Raji (cell line): ENCODE data around the gene CGA.

Experiments used
- POLR2A ChIP-seq: IDR thresholded peaks from 2 replicates; pipeline ENCODE4 v1.6.1; 2011; ENCODE audit warnings: low read depth, low read length, control low read depth; ENCODE audit not compliant: insufficient read depth

Gene CGA

GRCh38 chr6:87054143-87054833 lies 40.6 kb downstream of the CGA start:
- no peak for TF ChIP-seq POLR2A

GRCh38 chr6:87053312-87053711 lies 41.6 kb downstream of the CGA start:
- TF ChIP-seq POLR2A: no peak

GRCh38 chr6:87049779-87050178 lies 45.1 kb downstream of the CGA start:
- no peak for TF ChIP-seq POLR2A

- no peak for TF ChIP-seq POLR2A
These were observed 49.3 kb downstream of the CGA start for GRCh38 chr6:87045521-87046075.

- TF ChIP-seq POLR2A: no peak
These were observed 54.2 kb downstream of the CGA start for GRCh38 chr6:87040729-87041128.
